Measurements from ENCODE around the gene TMBIM1.

DNA sequence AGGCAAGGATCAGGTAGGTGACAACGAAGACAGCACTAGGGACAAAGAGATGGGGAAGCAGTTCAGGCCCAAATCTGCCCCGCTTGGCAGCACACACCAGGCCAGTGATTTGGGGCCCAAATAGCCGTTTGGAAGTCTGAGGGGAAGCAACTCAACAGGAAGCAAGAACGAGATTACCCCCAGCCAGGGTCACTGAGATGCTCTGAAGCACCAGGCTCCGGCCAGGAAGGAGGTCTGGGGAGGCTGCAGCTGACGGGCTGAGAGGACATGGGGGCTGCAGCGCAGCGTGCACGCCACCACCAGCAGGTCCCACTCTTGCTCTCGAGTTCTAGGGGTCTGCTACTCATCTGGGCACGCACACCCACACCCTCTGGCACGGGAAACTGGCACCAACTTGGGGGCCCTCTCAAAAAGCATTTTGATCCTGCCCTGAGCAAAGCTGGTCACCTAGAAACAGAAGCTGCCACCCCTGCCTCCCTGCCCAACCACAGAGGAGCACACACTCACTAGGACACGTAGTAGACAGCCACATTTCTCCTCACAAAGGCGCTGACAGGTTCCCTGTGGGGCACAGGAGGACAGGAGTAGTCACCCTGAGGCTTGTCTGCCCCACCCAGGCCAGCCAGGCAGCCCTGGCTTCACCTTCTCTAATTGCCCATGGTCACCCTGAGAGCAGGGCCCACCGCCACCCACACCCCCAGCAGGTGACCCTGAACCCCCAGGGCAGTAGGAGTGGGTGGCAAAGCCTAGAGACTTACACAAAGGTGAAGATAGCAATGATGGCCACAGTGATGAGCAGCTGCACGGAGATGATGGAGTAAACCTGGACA, 13.6 kb downstream of the TMBIM1 start:
- TF ChIP-seq CTCF (IDR thresholded peaks at IDR 0.05) (no peak), ZFX (IDR thresholded peaks at IDR 0.05; ENCODE audit: borderline replicate concordance) (no peak)

All from 22Rv1 (cell line).